Measurements from ENCODE around the gene ARMC7.

Gene ARMC7

GRCh38 chr17:75110234-75110937 is 617 bp downstream of the ARMC7 start:
- no peak for TF ChIP-seq CTCF (IDR thresholded peaks at IDR 0.05; ENCODE audit: low read depth, low read length, poor library complexity, severe bottlenecking)
- Histone ChIP-seq H4K20me1 (ENCODE audit: control insufficient read depth, insufficient read depth, low read depth, low read length) (no peaks in the 10 kb centered on the region), H3K4me1 (ENCODE audit: control insufficient read depth, low read length) (peaks cover 36% of the 10 kb centered on the region)

GRCh38 chr17:75111777-75112335 is 2.1 kb downstream of the ARMC7 start:
- Histone ChIP-seq H3K4me1 (ENCODE audit: control insufficient read depth, low read length) (peaks cover 33% of the 10 kb centered on the region), H3K36me3 (ENCODE audit: control insufficient read depth, low read length) (0 out of 2 replicates have a peak, but pooled peaks cover 3% of the 10 kb centered on the region), H3K9me2 (replicated peaks; ENCODE audit: control insufficient read depth, low read length) (no peaks in the 10 kb centered on the region), H4K20me1 (ENCODE audit: control insufficient read depth, insufficient read depth, low read depth, low read length) (no peaks in the 10 kb centered on the region), H3F3A (ENCODE audit: control insufficient read depth, insufficient read depth) (0 out of 2 replicates have a peak, but pooled peaks cover 3% of the 10 kb centered on the region), H3K27me3 (ENCODE audit: control insufficient read depth, low read length) (0 out of 2 replicates have a peak, but pooled peaks cover 4% of the 10 kb centered on the region), H3K9me3 (ENCODE audit: control insufficient read depth, insufficient read depth, low read length) (no peaks in the 10 kb centered on the region), H3K79me2 (ENCODE audit: control insufficient read depth, low read length) (peaks cover 12% of the 10 kb centered on the region), H3K27ac (ENCODE audit: low read depth, low read length) (no peak overlapping the region), H3K4me3 (ENCODE audit: low read length) (no peak overlapping the region), H3K4me2 (ENCODE audit: low read length) (0 out of 2 replicates have a peak overlapping the region, but pooled peaks have one; percentile 6)
- TF ChIP-seq CTCF (IDR thresholded peaks at IDR 0.05; ENCODE audit: low read depth, low read length, poor library complexity, severe bottlenecking) (no peak), EZH2phosphoT487 (IDR thresholded peaks at IDR 0.05; ENCODE audit: borderline replicate concordance, low read length) (no peak)

More at GRCh38 chr17:75110234-75110937, 617 bp downstream of the ARMC7 start:
- H3K27ac ChIP-seq (ENCODE audit: low read depth, low read length), result no peak overlapping the region
- no peaks in the 10 kb centered on the region for H3K9me2 ChIP-seq (replicated peaks; ENCODE audit: control insufficient read depth, low read length)
- no peaks in the 10 kb centered on the region for H3K9me3 ChIP-seq (ENCODE audit: control insufficient read depth, insufficient read depth, low read length)
- peak overlapping the region; percentile 82 for H3K4me3 ChIP-seq (ENCODE audit: low read length)
- H3K79me2 ChIP-seq (ENCODE audit: control insufficient read depth, low read length), result peaks cover 12% of the 10 kb centered on the region
- H3K36me3 ChIP-seq (ENCODE audit: control insufficient read depth, low read length), result 0 out of 2 replicates have a peak, but pooled peaks cover 3% of the 10 kb centered on the region
- peak overlapping the region; percentile 82 for H3K4me2 ChIP-seq (ENCODE audit: low read length)
- peaks cover 7% of the 10 kb centered on the region for H3K27me3 ChIP-seq (ENCODE audit: control insufficient read depth, low read length)
- 0 out of 2 replicates have a peak, but pooled peaks cover 3% of the 10 kb centered on the region for H3F3A ChIP-seq (ENCODE audit: control insufficient read depth, insufficient read depth)

- H3K4me2 ChIP-seq (ENCODE audit: low read length), result peak overlapping the region; percentile 95
- 0 out of 2 replicates have a peak, but pooled peaks cover 3% of the 10 kb centered on the region for H3F3A ChIP-seq (ENCODE audit: control insufficient read depth, insufficient read depth)
- 0 out of 2 replicates have a peak, but pooled peaks cover under 1% of the 10 kb centered on the region for H3K27me3 ChIP-seq (ENCODE audit: control insufficient read depth, low read length)
- H3K36me3 ChIP-seq (ENCODE audit: control insufficient read depth, low read length), result 0 out of 2 replicates have a peak, but pooled peaks cover 3% of the 10 kb centered on the region
- TF ChIP-seq EZH2phosphoT487 (IDR thresholded peaks at IDR 0.05; ENCODE audit: borderline replicate concordance, low read length), result no peak
- TF ChIP-seq CTCF (IDR thresholded peaks at IDR 0.05; ENCODE audit: low read depth, low read length, poor library complexity, severe bottlenecking), result peak; percentile 94
- H3K9me3 ChIP-seq (ENCODE audit: control insufficient read depth, insufficient read depth, low read length), result no peaks in the 10 kb centered on the region
- H3K9me2 ChIP-seq (replicated peaks; ENCODE audit: control insufficient read depth, low read length), result no peaks in the 10 kb centered on the region
- H3K27ac ChIP-seq (ENCODE audit: low read depth, low read length), result no peak overlapping the region
- H3K4me1 ChIP-seq (ENCODE audit: control insufficient read depth, low read length), result peaks cover 44% of the 10 kb centered on the region
- no peaks in the 10 kb centered on the region for H4K20me1 ChIP-seq (ENCODE audit: control insufficient read depth, insufficient read depth, low read depth, low read length)
- H3K79me2 ChIP-seq (ENCODE audit: control insufficient read depth, low read length), result peaks cover 12% of the 10 kb centered on the region
- H3K4me3 ChIP-seq (ENCODE audit: low read length), result peak overlapping the region; percentile 78
These were observed 4.2 kb downstream of the ARMC7 start for GRCh38 chr17:75113798-75114551.
